GM19099 (cell line): ENCODE results near the gene CNTNAP5.

Experiments used
- POLR2A ChIP-seq: IDR thresholded peaks from 3 replicates; pipeline ENCODE4 v1.6.1; 2011; ENCODE audit warnings: low read depth; ENCODE audit not compliant: insufficient read length; ENCODE audit errors: extremely low read depth

CNTNAP5 gene

DNA sequence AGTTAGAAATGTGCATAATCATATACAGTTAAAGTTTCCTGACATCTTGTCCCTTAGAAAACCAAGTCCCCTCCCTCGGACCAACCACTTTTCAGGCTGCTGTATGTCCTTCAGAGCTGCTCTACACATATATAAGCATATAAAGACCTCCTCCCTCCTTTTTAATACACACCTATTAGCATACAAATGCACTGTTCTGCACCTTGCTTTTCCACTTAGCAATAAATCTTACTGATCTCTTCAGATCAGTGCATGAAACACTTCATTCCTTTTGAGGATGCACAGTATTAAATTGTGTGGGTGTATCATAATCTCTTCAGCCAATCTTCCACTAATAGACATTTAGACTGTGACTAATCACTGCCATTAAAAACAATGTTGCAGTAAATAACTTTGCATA, 79.8 kb downstream of the CNTNAP5 start:
- TF ChIP-seq POLR2A, result no peak

DNA sequence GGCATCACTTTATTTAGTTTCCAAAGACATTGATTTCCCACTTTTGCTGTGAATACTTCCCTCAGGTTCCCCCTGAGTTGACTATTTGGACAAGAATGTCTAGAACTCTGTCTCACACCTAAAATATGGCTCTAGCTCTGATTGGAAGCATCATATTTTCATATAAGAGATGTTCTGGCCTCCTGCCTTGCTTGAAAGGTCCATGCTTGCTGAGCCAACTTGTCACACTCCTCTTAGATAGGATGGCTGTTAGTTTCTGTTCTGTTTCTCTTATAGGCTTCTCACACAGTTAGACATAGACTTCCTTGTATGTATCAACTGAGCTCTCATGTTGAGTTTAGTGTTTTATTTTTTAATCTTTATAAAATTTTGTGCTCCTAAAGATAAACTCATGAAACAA, 87.1 kb downstream of the CNTNAP5 start:
- TF ChIP-seq POLR2A, result no peak

DNA sequence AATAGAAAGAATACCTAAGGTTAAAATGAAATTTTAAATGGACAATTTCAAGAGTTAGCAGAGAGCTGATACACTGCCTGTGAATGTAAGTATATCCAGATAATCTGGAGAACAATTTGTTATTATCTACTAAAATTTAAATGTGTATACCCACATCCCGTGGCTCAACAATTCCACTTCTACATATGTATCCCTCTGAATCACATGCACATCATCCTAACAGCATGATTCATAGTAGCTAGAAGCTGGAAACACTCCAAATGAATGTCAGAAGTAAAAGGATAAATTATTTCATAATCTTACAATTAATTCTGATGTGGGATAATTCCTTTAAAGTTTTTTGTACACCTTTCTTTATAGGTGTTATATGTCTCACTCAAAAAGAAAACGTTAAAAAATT, 87.9 kb downstream of the CNTNAP5 start:
- TF ChIP-seq POLR2A, result no peak

DNA sequence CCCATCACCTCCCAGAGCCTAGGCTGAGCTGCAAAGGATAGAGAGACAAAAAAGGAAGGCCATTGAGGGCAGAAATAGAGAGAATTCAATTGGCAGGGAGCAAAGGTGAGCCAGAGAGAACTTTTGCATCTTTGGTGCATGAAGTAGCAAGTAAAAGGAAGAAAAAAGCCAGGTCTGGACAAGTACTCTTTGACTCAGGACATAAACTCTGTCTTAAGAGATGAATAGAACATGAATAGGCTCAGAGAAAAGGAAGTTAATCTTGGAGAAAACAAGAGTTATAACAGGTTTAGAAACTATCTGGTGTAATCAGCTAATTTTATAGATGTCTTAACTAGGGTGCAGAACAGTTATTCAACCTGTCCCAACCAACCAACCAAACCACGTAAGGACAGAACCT, 95.2 kb downstream of the CNTNAP5 start:
- no peak for TF ChIP-seq POLR2A

DNA sequence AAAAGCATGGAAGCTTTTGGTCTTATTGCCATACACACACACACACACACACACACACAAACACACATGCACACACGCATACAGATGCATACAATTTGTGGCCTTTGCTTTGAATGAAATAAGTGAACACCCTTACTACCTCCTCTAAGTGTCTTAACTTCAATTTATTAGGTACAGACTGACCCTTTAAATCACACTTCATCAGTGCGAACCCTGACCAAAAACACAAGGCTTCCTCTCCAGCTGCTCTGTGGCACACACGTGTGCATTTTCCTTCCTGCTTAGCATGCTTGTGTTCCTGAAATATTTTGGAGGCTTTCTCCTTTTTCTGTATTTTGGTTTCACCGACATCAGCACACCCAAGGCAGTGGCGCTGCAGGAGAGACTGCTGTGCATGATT, 96.0 kb downstream of the CNTNAP5 start:
- TF ChIP-seq POLR2A, result no peak

DNA sequence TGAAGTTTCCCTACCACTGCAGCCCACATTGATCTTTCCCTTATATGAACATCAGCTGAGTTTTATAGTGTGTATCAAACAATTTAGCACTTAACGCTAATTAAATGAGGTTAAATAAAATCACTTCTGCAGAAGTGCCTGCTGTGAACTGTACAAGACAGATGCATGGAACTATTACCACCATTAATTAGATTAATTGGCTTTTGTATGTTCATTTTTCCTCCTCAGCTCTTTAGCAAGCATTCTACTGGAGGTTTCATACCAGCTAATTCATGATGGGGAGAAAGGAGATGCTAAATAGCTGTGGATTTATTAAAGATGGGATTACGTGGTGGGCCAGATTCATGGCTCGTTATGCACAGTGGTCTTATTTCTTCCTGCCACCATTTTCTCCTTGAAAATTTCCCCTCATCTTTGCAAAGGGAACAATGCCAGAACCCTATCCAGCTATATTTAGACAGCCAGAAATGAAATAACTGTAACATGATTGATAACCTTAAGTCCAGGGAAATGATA, 96.7 kb downstream of the CNTNAP5 start:
- TF ChIP-seq POLR2A, result no peak

DNA sequence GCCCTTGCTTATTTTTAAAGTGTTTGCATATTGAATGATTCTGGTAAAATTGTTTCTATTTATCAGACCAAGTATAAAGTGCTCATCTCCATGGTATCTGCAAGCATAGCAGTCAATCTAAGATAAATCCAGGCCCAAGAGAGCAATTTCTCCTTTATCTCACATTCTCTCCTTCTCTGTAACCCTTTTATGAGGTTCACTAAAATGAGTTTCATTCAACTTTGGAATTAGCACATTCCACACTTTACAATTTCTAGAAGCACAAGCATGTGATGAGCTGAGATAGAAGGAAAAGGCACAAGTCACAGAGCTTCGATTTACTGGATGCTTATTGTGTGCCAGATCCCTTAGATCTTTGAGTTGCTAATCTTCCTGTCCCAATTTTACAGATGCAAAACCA, 97.3 kb downstream of the CNTNAP5 start:
- TF ChIP-seq POLR2A, result no peak

DNA sequence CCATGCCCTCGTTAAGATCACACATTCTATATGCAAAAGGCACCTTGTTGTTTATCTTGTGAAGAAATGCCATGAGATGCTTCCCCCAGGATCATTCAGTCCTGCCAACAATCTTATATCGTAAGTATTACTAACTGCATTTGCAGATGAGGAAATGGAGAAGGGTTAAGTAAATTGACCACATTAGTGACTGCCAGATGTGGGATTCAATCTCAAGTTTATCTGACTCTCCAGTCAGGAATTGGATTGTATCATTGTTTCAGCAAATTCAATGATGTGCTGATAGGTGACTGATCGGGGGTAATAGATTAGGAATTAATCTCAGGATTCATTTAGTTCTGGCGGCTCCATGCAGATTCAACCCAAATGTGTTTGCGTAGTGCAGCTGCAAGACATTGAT, 106.2 kb downstream of the CNTNAP5 start:
- no peak for TF ChIP-seq POLR2A

DNA sequence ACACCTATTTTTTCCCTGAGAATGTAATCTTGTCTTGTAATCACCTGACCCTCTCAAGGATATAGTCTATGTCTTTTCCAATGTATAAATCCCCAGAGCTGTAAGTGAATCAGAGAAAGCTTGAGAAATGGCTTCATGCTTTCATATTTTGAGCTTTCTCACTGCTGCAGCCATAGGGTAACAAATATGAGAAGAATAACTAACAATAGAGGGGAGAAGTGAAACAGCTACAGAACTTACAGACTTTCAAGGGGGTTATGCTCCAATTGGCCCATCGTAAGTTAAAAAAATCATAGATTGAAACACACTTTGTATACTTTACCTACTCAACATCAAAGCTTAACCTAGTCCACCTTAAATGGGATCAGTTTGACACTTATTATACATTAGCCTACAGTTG, 111.0 kb downstream of the CNTNAP5 start:
- TF ChIP-seq POLR2A, result no peak

DNA sequence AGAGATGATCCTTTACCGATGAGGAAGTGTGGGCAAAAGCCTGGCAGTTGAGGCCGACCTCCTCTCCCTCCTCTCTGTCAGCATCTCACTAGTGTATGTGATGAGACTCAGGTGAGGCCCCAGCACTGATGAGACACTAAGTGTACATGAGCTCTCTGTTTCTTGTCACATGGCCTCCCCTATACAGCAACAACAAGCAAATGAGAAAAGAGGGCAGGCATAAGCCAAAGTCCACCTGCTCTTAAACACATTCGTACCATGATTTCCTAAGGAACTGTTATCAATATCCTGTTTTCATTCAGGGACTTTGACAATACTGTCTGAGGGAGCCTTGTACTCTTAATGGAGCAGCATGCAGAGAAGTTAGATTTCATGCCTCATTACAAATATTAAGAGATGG, 113.0 kb downstream of the CNTNAP5 start:
- no peak for TF ChIP-seq POLR2A

DNA sequence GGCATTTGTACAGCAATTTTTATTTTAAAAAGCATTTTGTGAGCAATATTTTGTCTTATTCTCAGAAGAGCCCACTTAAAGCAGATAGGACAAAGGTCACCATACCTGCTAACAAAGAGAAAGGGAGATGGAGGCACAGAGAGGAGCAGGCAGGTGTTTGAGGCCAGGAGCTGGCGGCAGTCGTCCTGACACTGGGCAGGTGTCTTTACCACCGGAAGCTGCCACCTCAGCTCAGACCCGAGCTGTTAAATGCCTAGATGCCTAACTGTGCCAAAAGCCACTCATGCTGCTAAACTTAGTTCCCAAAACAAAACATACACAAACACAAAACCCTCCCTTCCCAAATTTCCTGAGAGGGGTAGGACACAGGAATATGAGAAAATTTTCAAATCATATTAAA, 120.9 kb downstream of the CNTNAP5 start:
- no peak for TF ChIP-seq POLR2A

DNA sequence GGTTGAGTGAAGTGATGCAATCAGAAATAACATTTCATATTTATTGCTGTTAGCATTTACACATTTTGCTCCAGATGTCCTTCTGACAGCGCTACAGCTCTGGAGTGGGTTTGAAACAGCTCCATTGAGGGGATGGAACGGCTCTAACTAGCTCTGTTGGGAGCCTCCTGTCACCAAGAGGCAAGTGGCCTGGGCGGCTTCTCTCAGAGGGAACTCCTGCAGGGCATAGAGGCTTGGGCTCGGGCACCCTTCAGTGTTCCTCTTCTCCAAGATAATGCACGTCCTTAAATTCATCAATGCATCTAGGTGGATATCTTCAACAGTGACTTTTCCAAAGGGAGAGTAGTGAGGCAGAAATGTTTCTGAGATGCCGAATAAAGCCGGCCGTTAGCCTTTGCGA, 122.5 kb downstream of the CNTNAP5 start:
- TF ChIP-seq POLR2A, result no peak

DNA sequence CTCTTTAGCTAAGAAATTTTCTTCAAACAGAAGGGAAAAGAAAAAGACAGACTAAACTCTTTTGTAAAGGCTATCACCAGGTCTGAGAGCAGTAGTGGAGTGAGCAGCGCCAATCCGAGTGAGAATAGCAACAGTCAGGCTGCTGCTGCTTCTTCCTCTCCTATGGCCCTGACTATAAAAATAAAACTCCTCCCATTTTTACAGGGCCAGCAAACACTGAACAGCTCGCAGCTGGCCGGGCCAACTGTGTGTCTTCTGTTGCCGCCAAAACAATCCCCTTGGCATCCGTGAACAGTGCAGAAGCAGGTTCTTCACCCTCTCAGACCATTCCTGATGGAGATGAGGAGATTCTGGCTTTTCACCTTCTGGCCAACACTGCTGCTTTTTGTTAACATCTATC, 124.5 kb downstream of the CNTNAP5 start:
- no peak for TF ChIP-seq POLR2A

DNA sequence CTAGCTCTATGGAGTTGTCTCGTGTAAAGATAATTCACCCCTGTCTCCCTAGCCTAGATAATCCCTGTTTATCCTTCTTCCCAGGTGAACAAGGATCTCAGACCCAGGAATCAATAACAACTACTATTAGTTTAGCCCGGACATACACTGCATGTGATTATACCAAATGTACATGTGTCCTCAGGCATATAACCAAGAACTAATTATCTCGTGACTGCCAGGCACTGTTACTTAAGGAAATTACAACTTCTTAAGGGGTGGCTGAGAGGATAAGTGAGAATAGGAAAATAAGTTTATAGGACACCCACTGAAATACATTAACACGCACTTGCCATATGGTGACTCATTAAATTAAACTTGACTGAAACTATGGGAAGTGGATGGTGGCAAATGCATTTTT, 126.6 kb downstream of the CNTNAP5 start:
- TF ChIP-seq POLR2A, result no peak

DNA sequence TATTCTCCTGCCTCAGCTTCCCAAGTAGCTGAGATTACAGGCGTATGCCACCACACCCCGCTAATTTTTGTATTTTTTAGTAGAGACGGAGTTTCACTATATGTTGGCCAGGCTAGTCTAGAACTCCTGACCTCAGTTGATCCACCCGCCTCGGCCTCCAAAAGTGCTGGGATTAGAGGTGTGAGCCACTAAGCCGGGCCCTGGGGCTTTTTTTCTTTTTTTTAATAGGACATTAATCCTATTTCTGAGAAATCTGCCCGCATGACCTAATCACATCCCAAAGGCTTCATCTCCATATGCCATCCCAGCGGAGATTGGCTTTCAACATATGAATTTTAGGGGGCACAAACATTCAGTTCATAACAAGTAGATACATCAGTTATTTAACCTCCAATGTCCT, 128.6 kb downstream of the CNTNAP5 start:
- no peak for TF ChIP-seq POLR2A

DNA sequence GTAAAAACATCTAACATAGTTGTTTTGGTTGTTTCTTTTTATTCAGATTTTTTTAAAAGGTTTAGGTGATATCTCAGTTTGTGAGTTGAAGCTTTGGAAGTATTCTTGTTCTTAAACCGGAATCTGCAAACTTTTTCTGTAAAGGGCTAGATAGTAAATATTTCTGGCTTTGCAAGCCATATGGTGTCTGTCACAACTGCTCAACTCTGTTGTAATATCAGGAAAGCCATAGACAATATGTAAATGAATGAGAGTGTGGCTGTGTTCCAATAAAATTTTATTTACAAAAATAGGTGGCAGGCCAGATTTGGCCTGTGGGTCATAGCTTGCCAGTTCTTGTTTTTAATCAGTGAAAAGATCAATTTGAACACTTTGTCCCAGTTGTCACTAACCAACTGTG, 134.1 kb downstream of the CNTNAP5 start:
- no peak for TF ChIP-seq POLR2A

DNA sequence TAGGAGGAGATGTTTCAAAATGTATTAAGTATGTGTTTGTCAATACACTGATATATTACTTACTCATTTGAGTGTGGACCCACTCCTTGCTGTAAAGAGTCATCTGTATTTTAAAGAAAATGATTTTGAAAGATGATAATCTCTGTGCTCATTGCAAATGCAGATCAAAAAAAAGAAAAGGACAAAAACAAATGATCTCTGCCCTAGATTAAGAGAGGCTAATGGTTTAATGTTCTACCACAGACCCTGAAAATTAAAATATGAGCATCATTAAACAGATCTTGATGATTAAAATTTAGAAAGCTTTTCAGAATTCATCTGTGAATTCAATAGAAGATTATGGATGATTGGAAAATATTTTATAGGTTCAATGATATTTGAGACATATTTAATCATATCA, 136.5 kb downstream of the CNTNAP5 start:
- no peak for TF ChIP-seq POLR2A

DNA sequence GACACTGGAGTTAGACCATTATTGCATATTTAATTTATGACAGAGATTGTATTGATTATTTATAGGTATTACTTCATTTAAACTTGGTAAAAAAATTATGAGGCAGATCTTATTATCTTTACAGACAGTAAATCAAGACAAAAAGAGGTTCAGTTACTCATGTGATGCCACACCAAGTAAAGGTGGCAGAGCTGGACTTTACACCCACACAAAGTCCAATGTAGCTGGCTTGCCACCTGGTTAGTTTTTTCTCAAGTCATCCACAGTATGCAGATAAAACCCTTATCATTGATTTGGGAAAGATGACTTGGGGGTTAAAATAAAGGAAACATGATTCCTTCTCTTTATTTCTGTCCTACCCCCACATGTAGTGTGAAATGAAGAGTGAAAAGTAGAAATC, 137.2 kb downstream of the CNTNAP5 start:
- TF ChIP-seq POLR2A, result no peak
